SIG-M5 (cell line): ENCODE measurements around the gene SPIC.

ENCODE experiments used
- DNase-seq: peaks from one replicate; lab custom pipeline; 2025; lab: John Stamatoyannopoulos, UW

Gene SPIC

GRCh38 chr12:101536069-101536674 is 61.0 kb downstream of the SPIC start:
- DNase-seq: no peak
